SK-N-SH (cell line): ENCODE measurements around the gene AGAP1. TPM values are rescaled to one million over a fixed set of nuclear protein-coding genes. Genes with fewer than 3 reads are reported as not detected.

Source experiments
- CTCF ChIA-PET: fragments of 300-600, 350-600 bp; formaldehyde crosslinking; extraction: SDS; loops from one replicate; lab custom pipeline; 2021; lab: Yijun Ruan, JAX
- POLR2A ChIA-PET: fragments of 350-600 bp; sonication (Branson Sonifier 250); formaldehyde crosslinking; extraction: SDS; loops from one replicate; lab custom pipeline; 2020; ENCODE audit warnings: antibody characterized with exemption, inconsistent platforms; lab: Yijun Ruan, JAX
- DNase-seq: peaks from one replicate; pipeline ENCODE4 v3.0.0; 2012
- H2AFZ ChIP-seq: fragments of 200-600 bp; sonication (generic); 2 replicates; pipeline ENCODE4 v1.8.1; 2016; ENCODE audit warnings: antibody characterized with exemption, mild to moderate bottlenecking, low read depth
- H3F3A ChIP-seq: fragments of 200-600 bp; sonication (generic); replicated peaks from 2 replicates; pipeline ENCODE3; 2016; ENCODE audit warnings: antibody characterized with exemption, mild to moderate bottlenecking; ENCODE audit not compliant: insufficient read depth
- H3K27ac ChIP-seq, 2 experiments: fragments of 200-500 bp in 1 of 2; fragments of 200-600 bp in 1 of 2; sonication (Bioruptor generic) in 1 of 2; sonication (generic), shearing (Covaris generic) in 1 of 2; 2 replicates each; pipeline versions ENCODE4 v1.5.1 to v1.6.1; 2014 to 2016; ENCODE audit warnings: low read depth in 2 of 2, inconsistent platforms in 1 of 2, low read length in 1 of 2, mild to moderate bottlenecking in 1 of 2, mixed read lengths in 1 of 2
- H3K27me3 ChIP-seq: fragments of 200-600 bp; sonication (generic), shearing (Covaris generic); 2 replicates; pipeline ENCODE4 v1.6.1; 2016; ENCODE audit warnings: mixed run types; ENCODE audit not compliant: insufficient read depth
- H3K36me3 ChIP-seq, 2 experiments: fragments of 200-500 bp in 1 of 2; fragments of 200-600 bp in 1 of 2; sonication (Bioruptor generic) in 1 of 2; sonication (generic) in 1 of 2; replicated peaks in 1 of 2; 2 replicates each; pipeline versions ENCODE3 to v1.5.1; 2014 to 2016; ENCODE audit warnings: low read length in 1 of 2, mild to moderate bottlenecking in 1 of 2; ENCODE audit not compliant: insufficient read depth in 2 of 2, control insufficient read depth in 1 of 2
- H3K4me1 ChIP-seq, 2 experiments: fragments of 200-500 bp in 1 of 2; fragments of 200-600 bp in 1 of 2; sonication (Bioruptor generic) in 1 of 2; sonication (generic), shearing (Covaris generic) in 1 of 2; 2 replicates each; pipeline versions ENCODE4 v1.5.1 to v1.6.1; 2014 to 2016; ENCODE audit warnings: low read depth in 1 of 2, low read length in 1 of 2, mixed run types in 1 of 2; ENCODE audit not compliant: insufficient read depth in 2 of 2, control insufficient read depth in 1 of 2
- H3K4me2 ChIP-seq: fragments of 200-600 bp; sonication (generic), shearing (Covaris generic); 2 replicates; pipeline ENCODE4 v1.6.1; 2017; ENCODE audit warnings: mixed run types
- H3K4me3 ChIP-seq, 2 experiments: fragments of 200-500 bp in 1 of 2; fragments of 200-600 bp in 1 of 2; sonication (Bioruptor generic) in 1 of 2; sonication (generic), shearing (Covaris generic) in 1 of 2; 2 replicates each; pipeline versions ENCODE4 v1.5.1 to v1.8.1; 2014 to 2016; ENCODE audit warnings: low read depth in 2 of 2, inconsistent platforms in 1 of 2, low read length in 1 of 2, mild to moderate bottlenecking in 1 of 2, mixed read lengths in 1 of 2, moderate library complexity in 1 of 2
- H3K79me2 ChIP-seq: fragments of 200-600 bp; sonication (generic); 2 replicates; pipeline ENCODE4 v1.8.1; 2017; ENCODE audit warnings: mild to moderate bottlenecking; ENCODE audit not compliant: insufficient read depth
- H3K9ac ChIP-seq: fragments of 200-600 bp; sonication (generic); 2 replicates; pipeline ENCODE4 v1.6.1; 2017; ENCODE audit warnings: mixed run types
- H3K9me2 ChIP-seq: fragments of 200-600 bp; sonication (generic); 2 replicates; pipeline ENCODE4 v1.6.1; 2017; ENCODE audit warnings: mixed run types
- H3K9me3 ChIP-seq: fragments of 200-600 bp; sonication (generic); 2 replicates; pipeline ENCODE4 v1.6.1; 2017; ENCODE audit warnings: mixed run types, mild to moderate bottlenecking, moderate library complexity
- H4K20me1 ChIP-seq: fragments of 200-600 bp; sonication (generic); 2 replicates; pipeline ENCODE4 v1.6.1; 2017; ENCODE audit warnings: mild to moderate bottlenecking, mixed run types; ENCODE audit not compliant: insufficient read depth
- CHD2 ChIP-seq: fragments of 150-350 bp; IDR thresholded peaks from 2 replicates; pipeline ENCODE4 v1.6.1; 2018; ENCODE audit warnings: low read length; ENCODE audit not compliant: partially characterized antibody
- EP300 ChIP-seq, 2 experiments: IDR thresholded peaks; 2 replicates each; pipeline versions ENCODE4 v1.4.0 to v1.6.1; 2012; ENCODE audit warnings: borderline replicate concordance in 1 of 2, low read depth in 1 of 2, low read length in 1 of 2
- EZH2phosphoT487 ChIP-seq: fragments of 200-600 bp; sonication (generic); IDR thresholded peaks from 2 replicates; pipeline ENCODE4 v1.6.1; 2017; ENCODE audit warnings: low read depth, mixed run types, mild to moderate bottlenecking, antibody characterized with exemption, moderate library complexity, borderline replicate concordance
- FOSL2 ChIP-seq: IDR thresholded peaks from 2 replicates; pipeline ENCODE4 v1.4.0; 2012; ENCODE audit warnings: low read depth, mild to moderate bottlenecking, moderate library complexity, borderline replicate concordance
- FOXJ3 ChIP-seq: sonication (generic); formaldehyde crosslinking; IDR thresholded peaks from 2 replicates; pipeline ENCODE4 v1.5.1; 2020; ENCODE audit warnings: mild to moderate bottlenecking, missing genetic modification reagents
- FOXM1 ChIP-seq: IDR thresholded peaks from 2 replicates; pipeline ENCODE4 v1.4.0; 2012; ENCODE audit warnings: low read depth, mild to moderate bottlenecking
- GATA2 ChIP-seq: sonication (generic); formaldehyde crosslinking; IDR thresholded peaks from 2 replicates; pipeline ENCODE4 v1.5.0; 2020; ENCODE audit warnings: mild to moderate bottlenecking, missing genetic modification reagents
- MAX ChIP-seq: IDR thresholded peaks from 2 replicates; pipeline ENCODE4 v1.4.0; 2012; ENCODE audit warnings: low read depth
- MXI1 ChIP-seq: IDR thresholded peaks from 2 replicates; pipeline ENCODE4 v1.6.1; 2012; ENCODE audit warnings: mild to moderate bottlenecking, low read depth, low read length, improper control_type of control experiment
- NFIC ChIP-seq: IDR thresholded peaks from 2 replicates; pipeline ENCODE4 v1.4.0; 2012; ENCODE audit warnings: borderline replicate concordance
- NRF1 ChIP-seq: IDR thresholded peaks from 2 replicates; pipeline ENCODE4 v1.6.1; 2012; ENCODE audit warnings: low read depth, mild to moderate bottlenecking, low read length
- POLR2AphosphoS5 ChIP-seq: IDR thresholded peaks from 2 replicates; pipeline ENCODE4 v1.6.1; 2012; ENCODE audit warnings: low read depth, low read length
- RFX5 ChIP-seq: IDR thresholded peaks from 2 replicates; pipeline ENCODE4 v1.6.1; 2012; ENCODE audit warnings: mild to moderate bottlenecking, improper control_type of control experiment, low read length
- RXRA ChIP-seq: IDR thresholded peaks from 2 replicates; pipeline ENCODE4 v1.4.0; 2012; ENCODE audit warnings: low read depth, mild to moderate bottlenecking, borderline replicate concordance
- SIN3A ChIP-seq: IDR thresholded peaks from 2 replicates; pipeline ENCODE4 v1.6.1; 2012; ENCODE audit warnings: low read depth, mild to moderate bottlenecking, low read length, moderate library complexity, borderline replicate concordance
- TEAD4 ChIP-seq: IDR thresholded peaks from 2 replicates; pipeline ENCODE4 v1.4.0; 2012; ENCODE audit warnings: mild to moderate bottlenecking, borderline replicate concordance; ENCODE audit not compliant: insufficient read depth
- ZBTB33 ChIP-seq: IDR thresholded peaks from 2 replicates; pipeline ENCODE4 v1.4.0; 2012; ENCODE audit warnings: low read depth, borderline replicate concordance
- WGBS: methylation state at CpG from one replicate; pipeline ENCODE4 v1.1.6; 2017; ENCODE audit warnings: low lambda C conversion rate; 5-methylcytosine and 5-hydroxymethylcytosine counted together
- polyA plus RNA-seq, 3 experiments: library from polyadenylated mRNA; depleted of rRNA; stranded (reverse); fragments of >200 nt; gene quantifications; 2 replicates each; pipeline ENCODE4 v1.2.3, GENCODE V29; 2012
- TF ChIP-seq, protein P1 (sequence below): fragments of 150-350 bp; IDR thresholded peaks from 2 replicates; pipeline ENCODE4 v1.6.1; 2017; ENCODE audit warnings: antibody characterized with exemption, low read length, low read depth, borderline replicate concordance
- TF ChIP-seq, protein P2 (sequence below): IDR thresholded peaks from 2 replicates; pipeline ENCODE4; 2012
- TF ChIP-seq, protein P3 (sequence below): fragments of 200-600 bp; sonication (generic); IDR thresholded peaks from 2 replicates; pipeline ENCODE4 v1.6.1; 2017; ENCODE audit warnings: antibody characterized with exemption, mild to moderate bottlenecking, moderate library complexity

The AGAP1 gene
- polyA plus RNA-seq, 1 of the 3 experiments (the other 2 are of a cell fraction) = 8.8 TPM

GRCh38 chr2:235642446-235643098 is 148.7 kb downstream of the AGAP1 start:
- Histone ChIP-seq H3K79me2 (peaks cover 5% of the 10 kb centered on the region; the same call in 1 of the 2 replicates), H3K9ac (no peak overlapping the region), H3K4me1 (peaks cover 16 to 54% of the 10 kb centered on the region in 2 experiments), H3K36me3 (no peaks in the 10 kb centered on the region), H3K9me3 (no peaks in the 10 kb centered on the region), H3F3A (peaks cover 3% of the 10 kb centered on the region), H3K27ac (peak overlapping the region in 1 of 2 experiments; percentile 10; a peak in 2 of 4 replicates), H4K20me1 (no peaks in the 10 kb centered on the region), H3K9me2 (no peaks in the 10 kb centered on the region), H3K4me3 (no peak overlapping the region), H2AFZ (no peak overlapping the region), H3K4me2 (0 out of 2 replicates have a peak overlapping the region, but pooled peaks have one; percentile 26), H3K27me3 (no peaks in the 10 kb centered on the region)
- ChIA-PET POLR2A (no interaction called here), CTCF (interaction anchor here (1.3 to 2.0 kb wide), 6 partner anchors 8 to 104 kb away, joined by 3 to 8 read pairs (median 6); no protein-coding TSS in a partner anchor)
- TF ChIP-seq SIN3A (no peak), FOXM1 (no peak), GATA2 (CRISPR knock-in tag) (no peak), POLR2AphosphoS5 (no peak), ZBTB33 (no peak), EP300 (IDR thresholded peaks at IDR 0.05; ENCODE audit: borderline replicate concordance in 1 of 2, low read depth in 1 of 2, low read length in 1 of 2) (no peak), FOXJ3 (no peak), RXRA (no peak), EZH2phosphoT487 (no peak), NRF1 (no peak), NFIC (no peak), MAX (no peak), CHD2 (no peak), RFX5 (no peak), TEAD4 (no peak), MXI1 (no peak), FOSL2 (no peak)
- TF ChIP-seq, protein P1, sequence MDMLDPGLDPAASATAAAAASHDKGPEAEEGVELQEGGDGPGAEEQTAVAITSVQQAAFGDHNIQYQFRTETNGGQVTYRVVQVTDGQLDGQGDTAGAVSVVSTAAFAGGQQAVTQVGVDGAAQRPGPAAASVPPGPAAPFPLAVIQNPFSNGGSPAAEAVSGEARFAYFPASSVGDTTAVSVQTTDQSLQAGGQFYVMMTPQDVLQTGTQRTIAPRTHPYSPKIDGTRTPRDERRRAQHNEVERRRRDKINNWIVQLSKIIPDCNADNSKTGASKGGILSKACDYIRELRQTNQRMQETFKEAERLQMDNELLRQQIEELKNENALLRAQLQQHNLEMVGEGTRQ = no peak
- TF ChIP-seq, protein P2, sequence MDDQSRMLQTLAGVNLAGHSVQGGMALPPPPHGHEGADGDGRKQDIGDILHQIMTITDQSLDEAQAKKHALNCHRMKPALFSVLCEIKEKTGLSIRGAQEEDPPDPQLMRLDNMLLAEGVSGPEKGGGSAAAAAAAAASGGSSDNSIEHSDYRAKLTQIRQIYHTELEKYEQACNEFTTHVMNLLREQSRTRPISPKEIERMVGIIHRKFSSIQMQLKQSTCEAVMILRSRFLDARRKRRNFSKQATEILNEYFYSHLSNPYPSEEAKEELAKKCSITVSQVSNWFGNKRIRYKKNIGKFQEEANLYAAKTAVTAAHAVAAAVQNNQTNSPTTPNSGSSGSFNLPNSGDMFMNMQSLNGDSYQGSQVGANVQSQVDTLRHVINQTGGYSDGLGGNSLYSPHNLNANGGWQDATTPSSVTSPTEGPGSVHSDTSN = no peak
- TF ChIP-seq, protein P3, sequence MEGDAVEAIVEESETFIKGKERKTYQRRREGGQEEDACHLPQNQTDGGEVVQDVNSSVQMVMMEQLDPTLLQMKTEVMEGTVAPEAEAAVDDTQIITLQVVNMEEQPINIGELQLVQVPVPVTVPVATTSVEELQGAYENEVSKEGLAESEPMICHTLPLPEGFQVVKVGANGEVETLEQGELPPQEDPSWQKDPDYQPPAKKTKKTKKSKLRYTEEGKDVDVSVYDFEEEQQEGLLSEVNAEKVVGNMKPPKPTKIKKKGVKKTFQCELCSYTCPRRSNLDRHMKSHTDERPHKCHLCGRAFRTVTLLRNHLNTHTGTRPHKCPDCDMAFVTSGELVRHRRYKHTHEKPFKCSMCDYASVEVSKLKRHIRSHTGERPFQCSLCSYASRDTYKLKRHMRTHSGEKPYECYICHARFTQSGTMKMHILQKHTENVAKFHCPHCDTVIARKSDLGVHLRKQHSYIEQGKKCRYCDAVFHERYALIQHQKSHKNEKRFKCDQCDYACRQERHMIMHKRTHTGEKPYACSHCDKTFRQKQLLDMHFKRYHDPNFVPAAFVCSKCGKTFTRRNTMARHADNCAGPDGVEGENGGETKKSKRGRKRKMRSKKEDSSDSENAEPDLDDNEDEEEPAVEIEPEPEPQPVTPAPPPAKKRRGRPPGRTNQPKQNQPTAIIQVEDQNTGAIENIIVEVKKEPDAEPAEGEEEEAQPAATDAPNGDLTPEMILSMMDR = no peak
- peak; percentile 25 for DNase-seq
- WGBS = 91% methylated on average over 9 of the region's 9 CpGs
